Measurements from ENCODE around the gene TOLLIP.
"Not testable (repeated sequence)": the region's sequence is repeated elsewhere in the genome, so short reads cannot be mapped to it uniquely, and the experiment has no call there.

Gene TOLLIP

DNA sequence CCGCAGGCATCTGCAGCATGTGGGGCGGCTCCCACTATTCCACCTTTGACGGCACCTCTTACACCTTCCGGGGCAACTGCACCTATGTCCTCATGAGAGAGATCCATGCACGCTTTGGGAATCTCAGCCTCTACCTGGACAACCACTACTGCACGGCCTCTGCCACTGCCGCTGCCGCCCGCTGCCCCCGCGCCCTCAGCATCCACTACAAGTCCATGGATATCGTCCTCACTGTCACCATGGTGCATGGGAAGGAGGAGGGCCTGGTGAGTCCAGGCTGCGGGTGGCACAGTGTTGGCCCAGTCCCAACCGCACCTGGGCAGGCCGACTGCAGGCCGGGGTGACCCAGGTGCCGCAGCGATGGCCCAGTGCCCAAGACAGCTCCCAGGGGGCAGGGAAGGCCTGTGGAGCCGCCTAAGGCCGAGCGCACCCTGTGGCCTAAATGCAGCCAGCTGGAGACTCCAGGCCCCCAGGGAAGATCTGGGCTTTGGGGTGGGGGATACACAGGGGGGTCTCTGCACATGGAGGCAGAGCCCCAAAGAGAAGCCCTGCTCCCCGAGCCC, 55.3 kb downstream of the TOLLIP start:
- H3K9ac ChIP-seq (ENCODE audit: low read length in 2 of 2): no peak overlapping the region

DNA sequence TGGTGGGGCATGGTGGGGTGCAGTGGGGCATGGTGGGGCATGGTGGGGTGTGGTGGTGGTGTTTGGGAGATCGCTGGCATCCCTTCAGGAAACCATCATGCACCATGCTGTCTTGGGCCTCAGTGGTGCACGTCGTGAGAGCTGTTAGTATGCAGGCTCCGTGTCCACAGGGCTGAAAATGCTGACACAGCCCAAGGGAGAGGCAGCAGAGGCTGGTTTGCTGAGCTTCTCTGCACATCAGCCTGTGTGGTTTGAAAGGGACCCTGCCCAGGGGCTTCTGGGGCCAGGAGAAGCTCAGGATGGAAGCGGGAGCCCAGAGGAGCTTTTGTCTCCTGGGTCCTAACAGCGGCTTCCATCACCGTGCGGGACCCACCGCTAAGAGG, 56.3 kb downstream of the TOLLIP start:
- H3K9ac ChIP-seq (ENCODE audit: low read length in 2 of 2): no peak overlapping the region
- H3K36me3 ChIP-seq (ENCODE audit: control insufficient read depth in 2 of 2, insufficient read depth in 2 of 2, low read length in 2 of 2): no peaks in the 10 kb centered on the region
- H3K9me3 ChIP-seq (ENCODE audit: control insufficient read depth in 2 of 2, low read length in 2 of 2): no peaks in the 10 kb centered on the region
- no peaks in the 10 kb centered on the region for H3K4me1 ChIP-seq (ENCODE audit: control insufficient read depth, insufficient read depth, low read length)
- H3K27ac ChIP-seq (ENCODE audit: low read length): no peak overlapping the region
- H3K4me3 ChIP-seq (ENCODE audit: low read length in 2 of 2): no peak overlapping the region
- H3K27me3 ChIP-seq (ENCODE audit: control insufficient read depth in 1 of 2, insufficient read depth in 2 of 2, low read length in 2 of 2): no peaks in the 10 kb centered on the region

More for the DNA sequence above, 55.3 kb downstream of the TOLLIP start:
- Histone ChIP-seq H3K27me3 (ENCODE audit: control insufficient read depth in 1 of 2, insufficient read depth in 2 of 2, low read length in 2 of 2) (no peaks in the 10 kb centered on the region), H3K9me3 (ENCODE audit: control insufficient read depth in 2 of 2, low read length in 2 of 2) (no peaks in the 10 kb centered on the region), H3K36me3 (ENCODE audit: control insufficient read depth in 2 of 2, insufficient read depth in 2 of 2, low read length in 2 of 2) (no peaks in the 10 kb centered on the region), H3K4me3 (ENCODE audit: low read length in 2 of 2) (no peak overlapping the region), H3K27ac (ENCODE audit: low read length) (no peak overlapping the region), H3K4me1 (ENCODE audit: control insufficient read depth, insufficient read depth, low read length) (no peaks in the 10 kb centered on the region)

DNA sequence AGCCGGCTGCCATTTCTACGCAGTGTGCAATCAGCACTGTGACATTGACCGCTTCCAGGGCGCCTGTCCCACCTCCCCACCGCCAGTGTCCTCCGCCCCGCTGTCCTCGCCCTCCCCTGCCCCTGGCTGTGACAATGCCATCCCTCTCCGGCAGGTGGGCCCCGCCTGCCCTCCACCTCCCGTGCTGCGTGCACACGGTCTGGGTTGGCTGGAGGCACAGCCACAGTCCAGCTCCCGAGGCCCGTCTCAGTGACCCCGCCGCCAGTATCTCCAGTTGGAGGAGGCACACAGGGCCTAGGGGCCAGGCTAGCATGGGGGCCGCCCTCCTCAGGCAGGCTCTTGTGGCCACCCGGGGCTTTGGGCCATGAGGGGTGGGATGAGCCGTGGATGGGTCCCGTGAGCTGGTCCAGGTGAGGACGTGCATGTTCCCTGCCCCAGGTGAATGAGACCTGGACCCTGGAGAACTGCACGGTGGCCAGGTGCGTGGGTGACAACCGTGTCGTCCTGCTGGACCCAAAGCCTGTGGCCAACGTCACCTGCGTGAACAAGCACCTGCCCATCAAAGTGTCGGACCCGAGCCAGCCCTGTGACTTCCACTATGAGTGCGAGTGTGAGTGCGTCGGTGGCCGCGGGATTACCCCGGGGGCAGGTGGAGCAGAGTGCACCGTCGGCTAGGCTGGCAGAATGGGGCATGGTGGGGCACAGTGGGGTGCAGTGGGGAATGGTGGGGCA, 56.9 kb downstream of the TOLLIP start:
- Histone ChIP-seq H3K36me3 (ENCODE audit: control insufficient read depth in 2 of 2, insufficient read depth in 2 of 2, low read length in 2 of 2) (no peaks in the 10 kb centered on the region), H3K4me3 (ENCODE audit: low read length in 2 of 2) (no peak overlapping the region), H3K27ac (ENCODE audit: low read length) (no peak overlapping the region), H3K27me3 (ENCODE audit: control insufficient read depth in 1 of 2, insufficient read depth in 2 of 2, low read length in 2 of 2) (no peaks in the 10 kb centered on the region), H3K9ac (ENCODE audit: low read length in 2 of 2) (no peak overlapping the region), H3K9me3 (ENCODE audit: control insufficient read depth in 2 of 2, low read length in 2 of 2) (no peaks in the 10 kb centered on the region), H3K4me1 (ENCODE audit: control insufficient read depth, insufficient read depth, low read length) (no peaks in the 10 kb centered on the region)

DNA sequence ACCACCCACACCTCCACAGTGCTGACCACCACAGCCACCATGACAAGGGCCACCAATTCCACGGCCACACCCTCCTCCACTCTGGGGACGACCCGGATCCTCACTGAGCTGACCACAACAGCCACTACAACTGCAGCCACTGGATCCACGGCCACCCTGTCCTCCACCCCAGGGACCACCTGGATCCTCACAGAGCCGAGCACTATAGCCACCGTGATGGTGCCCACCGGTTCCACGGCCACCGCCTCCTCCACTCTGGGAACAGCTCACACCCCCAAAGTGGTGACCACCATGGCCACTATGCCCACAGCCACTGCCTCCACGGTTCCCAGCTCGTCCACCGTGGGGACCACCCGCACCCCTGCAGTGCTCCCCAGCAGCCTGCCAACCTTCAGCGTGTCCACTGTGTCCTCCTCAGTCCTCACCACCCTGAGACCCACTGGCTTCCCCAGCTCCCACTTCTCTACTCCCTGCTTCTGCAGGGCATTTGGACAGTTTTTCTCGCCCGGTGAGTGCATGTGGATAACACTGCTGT, 58.1 kb downstream of the TOLLIP start:
- H3K4me3 ChIP-seq (ENCODE audit: low read length in 2 of 2): no peak overlapping the region
- H3K9me3 ChIP-seq (ENCODE audit: control insufficient read depth in 2 of 2, low read length in 2 of 2): no peaks in the 10 kb centered on the region
- H3K27ac ChIP-seq (ENCODE audit: low read length): no peak overlapping the region
- no peaks in the 10 kb centered on the region for H3K36me3 ChIP-seq (ENCODE audit: control insufficient read depth in 2 of 2, insufficient read depth in 2 of 2, low read length in 2 of 2)
- no peaks in the 10 kb centered on the region for H3K4me1 ChIP-seq (ENCODE audit: control insufficient read depth, insufficient read depth, low read length)
- H3K9ac ChIP-seq (ENCODE audit: low read length in 2 of 2): no peak overlapping the region
- no peaks in the 10 kb centered on the region for H3K27me3 ChIP-seq (ENCODE audit: control insufficient read depth in 1 of 2, insufficient read depth in 2 of 2, low read length in 2 of 2)

DNA sequence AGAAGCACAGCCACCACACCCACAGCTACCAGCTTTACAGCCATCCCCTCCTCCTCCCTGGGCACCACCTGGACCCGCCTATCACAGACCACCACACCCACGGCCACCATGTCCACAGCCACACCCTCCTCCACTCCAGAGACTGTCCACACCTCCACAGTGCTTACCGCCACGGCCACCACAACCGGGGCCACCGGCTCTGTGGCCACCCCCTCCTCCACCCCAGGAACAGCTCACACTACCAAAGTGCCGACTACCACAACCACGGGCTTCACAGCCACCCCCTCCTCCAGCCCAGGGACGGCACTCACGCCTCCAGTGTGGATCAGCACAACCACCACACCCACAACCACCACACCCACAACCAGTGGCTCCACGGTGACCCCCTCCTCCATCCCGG, 59.0 kb downstream of the TOLLIP start:
- not testable (repeated sequence) for H3K9ac ChIP-seq (ENCODE audit: low read length in 2 of 2); H3K9me3 ChIP-seq (ENCODE audit: control insufficient read depth in 2 of 2, low read length in 2 of 2); H3K27me3 ChIP-seq (ENCODE audit: control insufficient read depth in 1 of 2, insufficient read depth in 2 of 2, low read length in 2 of 2); H3K4me3 ChIP-seq (ENCODE audit: low read length in 2 of 2); H3K27ac ChIP-seq (ENCODE audit: low read length); H3K4me1 ChIP-seq (ENCODE audit: control insufficient read depth, insufficient read depth, low read length); H3K36me3 ChIP-seq (ENCODE audit: control insufficient read depth in 2 of 2, insufficient read depth in 2 of 2, low read length in 2 of 2)

DNA sequence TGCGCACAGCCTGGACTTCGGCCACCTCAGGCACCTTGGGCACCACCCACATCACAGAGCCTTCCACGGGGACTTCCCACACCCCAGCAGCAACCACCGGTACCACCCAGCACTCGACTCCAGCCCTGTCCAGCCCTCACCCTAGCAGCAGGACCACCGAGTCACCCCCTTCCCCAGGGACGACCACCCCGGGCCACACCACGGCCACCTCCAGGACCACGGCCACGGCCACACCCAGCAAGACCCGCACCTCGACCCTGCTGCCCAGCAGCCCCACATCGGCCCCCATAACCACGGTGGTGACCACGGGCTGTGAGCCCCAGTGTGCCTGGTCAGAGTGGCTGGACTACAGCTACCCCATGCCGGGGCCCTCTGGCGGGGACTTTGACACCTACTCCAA, 60.5 kb downstream of the TOLLIP start:
- not testable (repeated sequence) for H3K36me3 ChIP-seq (ENCODE audit: control insufficient read depth in 2 of 2, insufficient read depth in 2 of 2, low read length in 2 of 2); H3K4me1 ChIP-seq (ENCODE audit: control insufficient read depth, insufficient read depth, low read length); H3K9me3 ChIP-seq (ENCODE audit: control insufficient read depth in 2 of 2, low read length in 2 of 2); H3K27ac ChIP-seq (ENCODE audit: low read length); H3K4me3 ChIP-seq (ENCODE audit: low read length in 2 of 2); H3K27me3 ChIP-seq (ENCODE audit: control insufficient read depth in 1 of 2, insufficient read depth in 2 of 2, low read length in 2 of 2); H3K9ac ChIP-seq (ENCODE audit: low read length in 2 of 2)

DNA sequence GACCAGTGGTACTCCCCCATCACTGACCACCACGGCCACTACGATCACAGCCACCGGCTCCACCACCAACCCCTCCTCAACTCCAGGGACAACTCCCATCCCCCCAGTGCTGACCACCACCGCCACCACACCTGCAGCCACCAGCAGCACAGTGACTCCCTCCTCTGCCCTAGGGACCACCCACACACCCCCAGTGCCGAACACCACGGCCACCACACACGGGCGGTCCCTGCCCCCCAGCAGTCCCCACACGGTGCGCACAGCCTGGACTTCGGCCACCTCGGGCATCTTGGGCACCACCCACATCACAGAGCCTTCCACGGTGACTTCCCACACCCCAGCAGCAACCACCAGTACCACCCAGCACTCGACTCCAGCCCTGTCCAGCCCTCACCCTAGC, 62.4 kb downstream of the TOLLIP start:
- H3K4me3 ChIP-seq (ENCODE audit: low read length in 2 of 2); H3K36me3 ChIP-seq (ENCODE audit: control insufficient read depth in 2 of 2, insufficient read depth in 2 of 2, low read length in 2 of 2); H3K9ac ChIP-seq (ENCODE audit: low read length in 2 of 2); H3K27me3 ChIP-seq (ENCODE audit: control insufficient read depth in 1 of 2, insufficient read depth in 2 of 2, low read length in 2 of 2); H3K9me3 ChIP-seq (ENCODE audit: control insufficient read depth in 2 of 2, low read length in 2 of 2); H3K27ac ChIP-seq (ENCODE audit: low read length); H3K4me1 ChIP-seq (ENCODE audit: control insufficient read depth, insufficient read depth, low read length): not testable (repeated sequence)

DNA sequence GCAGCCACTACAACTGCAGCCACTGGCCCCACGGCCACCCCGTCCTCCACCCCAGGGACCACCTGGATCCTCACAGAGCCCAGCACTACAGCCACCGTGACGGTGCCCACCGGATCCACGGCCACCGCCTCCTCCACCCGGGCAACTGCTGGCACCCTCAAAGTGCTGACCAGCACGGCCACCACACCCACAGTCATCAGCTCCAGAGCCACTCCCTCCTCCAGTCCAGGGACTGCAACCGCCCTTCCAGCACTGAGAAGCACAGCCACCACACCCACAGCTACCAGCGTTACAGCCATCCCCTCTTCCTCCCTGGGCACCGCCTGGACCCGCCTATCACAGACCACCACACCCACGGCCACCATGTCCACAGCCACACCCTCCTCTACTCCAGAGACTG, 63.1 kb downstream of the TOLLIP start:
- H3K27ac ChIP-seq (ENCODE audit: low read length); H3K9me3 ChIP-seq (ENCODE audit: control insufficient read depth in 2 of 2, low read length in 2 of 2); H3K4me3 ChIP-seq (ENCODE audit: low read length in 2 of 2): not testable (repeated sequence)

DNA sequence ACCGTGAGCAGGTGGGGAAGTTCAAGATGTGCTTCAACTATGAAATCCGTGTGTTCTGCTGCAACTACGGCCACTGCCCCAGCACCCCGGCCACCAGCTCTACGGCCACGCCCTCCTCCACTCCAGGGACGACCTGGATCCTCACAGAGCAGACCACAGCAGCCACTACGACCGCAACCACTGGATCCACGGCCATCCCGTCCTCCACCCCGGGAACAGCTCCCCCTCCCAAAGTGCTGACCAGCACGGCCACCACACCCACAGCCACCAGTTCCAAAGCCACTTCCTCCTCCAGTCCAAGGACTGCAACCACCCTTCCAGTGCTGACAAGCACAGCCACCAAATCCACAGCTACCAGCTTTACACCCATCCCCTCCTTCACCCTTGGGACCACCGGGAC, 63.7 kb downstream of the TOLLIP start:
- H3K27me3 ChIP-seq (ENCODE audit: control insufficient read depth in 1 of 2, insufficient read depth in 2 of 2, low read length in 2 of 2); H3K27ac ChIP-seq (ENCODE audit: low read length); H3K9me3 ChIP-seq (ENCODE audit: control insufficient read depth in 2 of 2, low read length in 2 of 2); H3K9ac ChIP-seq (ENCODE audit: low read length in 2 of 2); H3K4me1 ChIP-seq (ENCODE audit: control insufficient read depth, insufficient read depth, low read length); H3K4me3 ChIP-seq (ENCODE audit: low read length in 2 of 2); H3K36me3 ChIP-seq (ENCODE audit: control insufficient read depth in 2 of 2, insufficient read depth in 2 of 2, low read length in 2 of 2): not testable (repeated sequence)

More for the DNA sequence above, 63.1 kb downstream of the TOLLIP start:
- H3K36me3 ChIP-seq (ENCODE audit: control insufficient read depth in 2 of 2, insufficient read depth in 2 of 2, low read length in 2 of 2); H3K27me3 ChIP-seq (ENCODE audit: control insufficient read depth in 1 of 2, insufficient read depth in 2 of 2, low read length in 2 of 2); H3K9ac ChIP-seq (ENCODE audit: low read length in 2 of 2); H3K4me1 ChIP-seq (ENCODE audit: control insufficient read depth, insufficient read depth, low read length): not testable (repeated sequence)

DNA sequence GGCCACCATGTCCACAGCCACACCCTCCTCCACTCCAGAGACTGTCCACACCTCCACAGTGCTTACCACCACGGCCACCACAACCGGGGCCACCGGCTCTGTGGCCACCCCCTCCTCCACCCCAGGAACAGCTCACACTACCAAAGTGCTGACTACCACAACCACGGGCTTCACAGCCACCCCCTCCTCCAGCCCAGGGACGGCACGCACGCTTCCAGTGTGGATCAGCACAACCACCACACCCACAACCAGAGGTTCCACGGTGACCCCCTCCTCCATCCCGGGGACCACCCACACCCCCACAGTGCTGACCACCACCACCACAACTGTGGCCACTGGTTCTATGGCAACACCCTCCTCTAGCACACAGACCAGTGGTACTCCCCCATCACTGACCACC, 64.9 kb downstream of the TOLLIP start:
- not testable (repeated sequence) for H3K36me3 ChIP-seq (ENCODE audit: control insufficient read depth in 2 of 2, insufficient read depth in 2 of 2, low read length in 2 of 2); H3K9ac ChIP-seq (ENCODE audit: low read length in 2 of 2); H3K27ac ChIP-seq (ENCODE audit: low read length); H3K9me3 ChIP-seq (ENCODE audit: control insufficient read depth in 2 of 2, low read length in 2 of 2); H3K4me3 ChIP-seq (ENCODE audit: low read length in 2 of 2); H3K27me3 ChIP-seq (ENCODE audit: control insufficient read depth in 1 of 2, insufficient read depth in 2 of 2, low read length in 2 of 2); H3K4me1 ChIP-seq (ENCODE audit: control insufficient read depth, insufficient read depth, low read length)

DNA sequence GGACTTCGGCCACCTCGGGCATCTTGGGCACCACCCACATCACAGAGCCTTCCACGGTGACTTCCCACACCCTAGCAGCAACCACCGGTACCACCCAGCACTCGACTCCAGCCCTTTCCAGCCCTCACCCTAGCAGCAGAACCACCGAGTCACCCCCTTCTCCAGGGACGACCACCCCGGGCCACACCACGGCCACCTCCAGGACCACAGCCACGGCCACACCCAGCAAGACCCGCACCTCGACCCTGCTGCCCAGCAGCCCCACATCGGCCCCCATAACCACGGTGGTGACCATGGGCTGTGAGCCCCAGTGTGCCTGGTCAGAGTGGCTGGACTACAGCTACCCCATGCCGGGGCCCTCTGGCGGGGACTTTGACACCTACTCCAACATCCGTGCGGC, 65.9 kb downstream of the TOLLIP start:
- H3K27me3 ChIP-seq (ENCODE audit: control insufficient read depth in 1 of 2, insufficient read depth in 2 of 2, low read length in 2 of 2); H3K4me3 ChIP-seq (ENCODE audit: low read length in 2 of 2); H3K27ac ChIP-seq (ENCODE audit: low read length); H3K9me3 ChIP-seq (ENCODE audit: control insufficient read depth in 2 of 2, low read length in 2 of 2); H3K9ac ChIP-seq (ENCODE audit: low read length in 2 of 2); H3K4me1 ChIP-seq (ENCODE audit: control insufficient read depth, insufficient read depth, low read length); H3K36me3 ChIP-seq (ENCODE audit: control insufficient read depth in 2 of 2, insufficient read depth in 2 of 2, low read length in 2 of 2): not testable (repeated sequence)
